Adrenal gland (tissue), 5 donors: Measurements from ENCODE around the gene RNF7.

Experiments
- CTCF ChIP-seq, 6 experiments: fragments of 450-650 bp in 4 of 6; fragments of 200-600 bp in 2 of 6; sonication (generic) in 1 of 6; IDR thresholded peaks; 1 replicate in 5 of 6; 2 replicates in 1 of 6; pipeline versions ENCODE4 v1.5.1 to v1.8.0; 2016 to 2021; ENCODE audit warnings: antibody characterized with exemption in 6 of 6, mild to moderate bottlenecking in 2 of 6, moderate library complexity in 1 of 6
- POLR2A ChIP-seq, 2 donors: fragments of 450-650 bp; IDR thresholded peaks; one replicate each; pipeline ENCODE4 v1.6.1; 2017; ENCODE audit warnings: antibody characterized with exemption in 2 of 2, mild to moderate bottlenecking in 2 of 2, moderate library complexity in 1 of 2
- donor health status: DM: no; HTN: no; CAD: no.

- no peak for TF ChIP-seq CTCF (IDR thresholded peaks at IDR 0.05)
- TF ChIP-seq POLR2A (IDR thresholded peaks at IDR 0.05), result no peak
Measured at GRCh38 chr3:141722648-141723047, 15.4 kb upstream of the RNF7 start.
